ENCODE data around the gene CACNB4.

The CACNB4 gene

DNA sequence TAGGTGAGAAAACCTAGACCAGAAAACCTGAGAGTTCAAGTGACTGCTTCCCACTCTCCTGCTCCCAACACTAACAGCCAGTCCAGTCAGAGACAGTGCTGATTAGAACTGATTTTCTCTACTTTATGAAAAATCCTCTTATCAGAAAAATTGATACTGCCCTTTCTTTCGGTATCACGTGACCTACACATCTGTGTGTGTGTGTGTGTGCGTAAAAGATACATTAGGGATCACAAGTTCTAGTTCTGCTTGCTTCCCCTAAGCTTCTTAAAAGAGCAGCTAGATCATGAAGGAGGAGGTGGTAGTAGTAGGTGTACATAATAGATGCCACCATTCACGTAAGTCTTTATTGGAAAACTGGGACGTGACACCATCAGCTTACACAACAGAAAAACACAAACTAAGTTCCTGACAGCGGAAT, 272.1 kb downstream of the CACNB4 start:
- TF ChIP-seq, protein P1, sequence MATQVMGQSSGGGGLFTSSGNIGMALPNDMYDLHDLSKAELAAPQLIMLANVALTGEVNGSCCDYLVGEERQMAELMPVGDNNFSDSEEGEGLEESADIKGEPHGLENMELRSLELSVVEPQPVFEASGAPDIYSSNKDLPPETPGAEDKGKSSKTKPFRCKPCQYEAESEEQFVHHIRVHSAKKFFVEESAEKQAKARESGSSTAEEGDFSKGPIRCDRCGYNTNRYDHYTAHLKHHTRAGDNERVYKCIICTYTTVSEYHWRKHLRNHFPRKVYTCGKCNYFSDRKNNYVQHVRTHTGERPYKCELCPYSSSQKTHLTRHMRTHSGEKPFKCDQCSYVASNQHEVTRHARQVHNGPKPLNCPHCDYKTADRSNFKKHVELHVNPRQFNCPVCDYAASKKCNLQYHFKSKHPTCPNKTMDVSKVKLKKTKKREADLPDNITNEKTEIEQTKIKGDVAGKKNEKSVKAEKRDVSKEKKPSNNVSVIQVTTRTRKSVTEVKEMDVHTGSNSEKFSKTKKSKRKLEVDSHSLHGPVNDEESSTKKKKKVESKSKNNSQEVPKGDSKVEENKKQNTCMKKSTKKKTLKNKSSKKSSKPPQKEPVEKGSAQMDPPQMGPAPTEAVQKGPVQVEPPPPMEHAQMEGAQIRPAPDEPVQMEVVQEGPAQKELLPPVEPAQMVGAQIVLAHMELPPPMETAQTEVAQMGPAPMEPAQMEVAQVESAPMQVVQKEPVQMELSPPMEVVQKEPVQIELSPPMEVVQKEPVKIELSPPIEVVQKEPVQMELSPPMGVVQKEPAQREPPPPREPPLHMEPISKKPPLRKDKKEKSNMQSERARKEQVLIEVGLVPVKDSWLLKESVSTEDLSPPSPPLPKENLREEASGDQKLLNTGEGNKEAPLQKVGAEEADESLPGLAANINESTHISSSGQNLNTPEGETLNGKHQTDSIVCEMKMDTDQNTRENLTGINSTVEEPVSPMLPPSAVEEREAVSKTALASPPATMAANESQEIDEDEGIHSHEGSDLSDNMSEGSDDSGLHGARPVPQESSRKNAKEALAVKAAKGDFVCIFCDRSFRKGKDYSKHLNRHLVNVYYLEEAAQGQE (IDR thresholded peaks at IDR 0.05; ENCODE audit: insufficient replicate concordance, low read depth) = no peak
- TF ChIP-seq, protein P2, sequence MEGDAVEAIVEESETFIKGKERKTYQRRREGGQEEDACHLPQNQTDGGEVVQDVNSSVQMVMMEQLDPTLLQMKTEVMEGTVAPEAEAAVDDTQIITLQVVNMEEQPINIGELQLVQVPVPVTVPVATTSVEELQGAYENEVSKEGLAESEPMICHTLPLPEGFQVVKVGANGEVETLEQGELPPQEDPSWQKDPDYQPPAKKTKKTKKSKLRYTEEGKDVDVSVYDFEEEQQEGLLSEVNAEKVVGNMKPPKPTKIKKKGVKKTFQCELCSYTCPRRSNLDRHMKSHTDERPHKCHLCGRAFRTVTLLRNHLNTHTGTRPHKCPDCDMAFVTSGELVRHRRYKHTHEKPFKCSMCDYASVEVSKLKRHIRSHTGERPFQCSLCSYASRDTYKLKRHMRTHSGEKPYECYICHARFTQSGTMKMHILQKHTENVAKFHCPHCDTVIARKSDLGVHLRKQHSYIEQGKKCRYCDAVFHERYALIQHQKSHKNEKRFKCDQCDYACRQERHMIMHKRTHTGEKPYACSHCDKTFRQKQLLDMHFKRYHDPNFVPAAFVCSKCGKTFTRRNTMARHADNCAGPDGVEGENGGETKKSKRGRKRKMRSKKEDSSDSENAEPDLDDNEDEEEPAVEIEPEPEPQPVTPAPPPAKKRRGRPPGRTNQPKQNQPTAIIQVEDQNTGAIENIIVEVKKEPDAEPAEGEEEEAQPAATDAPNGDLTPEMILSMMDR (IDR thresholded peaks at IDR 0.05; ENCODE audit: insufficient read depth, low read length) = no peak
- TF ChIP-seq SPI1 (IDR thresholded peaks at IDR 0.05; ENCODE audit: borderline replicate concordance, low read depth) = no peak
- DNase-seq (ENCODE audit: low read depth in 1 of 2, low spot score in 1 of 2) = peak; percentile 24 to 29
- Histone ChIP-seq H3K4me3 (replicated peaks; ENCODE audit: insufficient read depth, low read length) (peak overlapping the region; percentile 96), H3K27me3 (ENCODE audit: insufficient read depth, poor library complexity, severe bottlenecking) (no peaks in the 10 kb centered on the region), H3K27ac (replicated peaks) (peak overlapping the region; percentile 79)

DNA sequence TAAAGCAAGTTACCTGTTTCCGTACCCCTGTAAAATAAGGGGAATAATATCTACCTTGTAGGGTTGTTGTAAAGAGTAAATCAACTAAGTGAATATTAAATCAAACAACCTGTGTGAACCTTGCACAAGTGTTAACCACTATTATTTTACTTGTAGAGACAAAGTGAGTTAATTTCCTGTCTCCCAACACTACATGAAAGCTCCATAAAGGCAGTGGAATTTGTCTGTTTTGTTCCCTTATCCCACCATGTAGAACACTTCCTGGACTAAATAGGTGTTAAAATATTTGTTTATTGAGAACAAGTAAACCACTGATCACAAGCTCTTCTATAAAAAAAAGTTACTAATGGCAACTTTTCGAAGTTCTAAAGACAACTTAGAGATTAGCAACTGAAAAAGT, 274.0 kb downstream of the CACNB4 start:
- no peak for DNase-seq (ENCODE audit: low read depth in 1 of 2, low spot score in 1 of 2)
- Histone ChIP-seq H3K27ac (replicated peaks) (no peak overlapping the region), H3K27me3 (ENCODE audit: insufficient read depth, poor library complexity, severe bottlenecking) (no peaks in the 10 kb centered on the region), H3K4me3 (replicated peaks; ENCODE audit: insufficient read depth, low read length) (no peak overlapping the region)
- TF ChIP-seq POLR2AphosphoS5 (IDR thresholded peaks at IDR 0.05; ENCODE audit: low read depth) (no peak), SPI1 (IDR thresholded peaks at IDR 0.05; ENCODE audit: borderline replicate concordance, low read depth) (no peak), GABPA (IDR thresholded peaks at IDR 0.05; ENCODE audit: low read depth) (no peak)
- TF ChIP-seq, protein P1 (IDR thresholded peaks at IDR 0.05; ENCODE audit: insufficient replicate concordance, low read depth) = no peak
- TF ChIP-seq, protein P2 (IDR thresholded peaks at IDR 0.05; ENCODE audit: insufficient read depth, low read length) = no peak

DNA sequence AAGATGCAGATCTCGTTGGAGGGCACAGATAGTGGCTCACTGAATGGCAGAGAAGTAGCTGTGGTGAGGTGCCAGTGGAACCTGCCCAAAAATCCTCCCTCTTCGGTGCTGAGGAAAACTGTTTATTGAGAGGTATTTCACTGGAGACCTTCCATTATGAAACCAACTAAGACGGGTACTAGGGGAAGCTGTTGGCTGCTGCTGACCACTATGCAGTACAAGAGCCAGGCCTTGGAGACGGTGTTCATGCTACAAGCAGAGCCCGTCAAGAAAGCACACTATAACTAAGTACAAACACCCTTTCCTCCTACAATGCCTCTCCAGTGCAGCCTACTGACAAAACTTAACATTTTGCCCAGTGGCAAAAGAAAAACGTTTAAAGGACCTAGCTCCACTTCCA, 275.2 kb downstream of the CACNB4 start:
- TF ChIP-seq GABPA (IDR thresholded peaks at IDR 0.05; ENCODE audit: low read depth) (no peak), SPI1 (IDR thresholded peaks at IDR 0.05; ENCODE audit: borderline replicate concordance, low read depth) (no peak), POLR2AphosphoS5 (IDR thresholded peaks at IDR 0.05; ENCODE audit: low read depth) (no peak)
- TF ChIP-seq, protein P1 (IDR thresholded peaks at IDR 0.05; ENCODE audit: insufficient replicate concordance, low read depth) = no peak
- TF ChIP-seq, protein P2 (IDR thresholded peaks at IDR 0.05; ENCODE audit: insufficient read depth, low read length) = no peak
- H3K27me3 ChIP-seq (ENCODE audit: insufficient read depth, poor library complexity, severe bottlenecking) = no peaks in the 10 kb centered on the region
- no peak overlapping the region for H3K4me3 ChIP-seq (replicated peaks; ENCODE audit: insufficient read depth, low read length)
- DNase-seq (ENCODE audit: low read depth in 1 of 2, low spot score in 1 of 2) = no peak
- no peak overlapping the region for H3K27ac ChIP-seq (replicated peaks)
